HFFc6 (cell line): Measurements from ENCODE around the gene CHCHD6. TPM values are rescaled to one million over a fixed set of nuclear protein-coding genes. Genes with fewer than 3 reads are reported as not detected.
A peak's percentile ranks its signal among the peaks of the same experiment; 100 is the strongest.
"Not testable (repeated sequence)": the region's sequence is repeated elsewhere in the genome, so short reads cannot be mapped to it uniquely, and the experiment has no call there.

ENCODE experiments used
- DNase-seq: peaks from one replicate; pipeline ENCODE4 v3.0.0-alpha.2; 2018
- H3K27ac Mint-ChIP-seq: 2 replicates; pipeline ENCODE4 v1.8.0; 2020; ENCODE audit warnings: mild to moderate bottlenecking, mixed read lengths
- H3K27me3 Mint-ChIP-seq: 2 replicates; pipeline ENCODE4 v1.8.0; 2021; ENCODE audit warnings: mild to moderate bottlenecking, moderate library complexity, mixed read lengths; ENCODE audit not compliant: insufficient read depth
- H3K36me3 Mint-ChIP-seq: 2 replicates; pipeline ENCODE4 v1.8.0; 2021; ENCODE audit warnings: low read depth, mixed read lengths
- H3K4me1 Mint-ChIP-seq: 2 replicates; pipeline ENCODE4 v1.8.0; 2020; ENCODE audit warnings: low read depth, mixed read lengths
- H3K4me3 Mint-ChIP-seq: 2 replicates; pipeline ENCODE4 v1.8.0; 2020; ENCODE audit warnings: mild to moderate bottlenecking, moderate library complexity, mixed read lengths
- H3K9me3 Mint-ChIP-seq: 2 replicates; pipeline ENCODE4 v1.8.0; 2020; ENCODE audit warnings: mild to moderate bottlenecking, mixed read lengths
- total RNA-seq, 6 experiments: library from RNA; stranded (reverse); fragmentation: NEBNext Ultra II Directional; extraction: Animal tissue kit (Norgen Biotek cat#: 25700); gene quantifications; 2 replicates in 1 of 6; 3 replicates in 5 of 6; pipeline ENCODE4 v1.2.3, GENCODE V29; 2021
- TF ChIP-seq, protein P1 (sequence below): fragments of 200-600 bp; sonication (generic); IDR thresholded peaks from 2 replicates; pipeline ENCODE4 v1.5.0; 2021; ENCODE audit warnings: antibody characterized with exemption, mild to moderate bottlenecking

Gene CHCHD6
- total RNA-seq, 6 experiments from 2014 or later, result 18.6 to 22.9 (median 19.9) TPM

DNA sequence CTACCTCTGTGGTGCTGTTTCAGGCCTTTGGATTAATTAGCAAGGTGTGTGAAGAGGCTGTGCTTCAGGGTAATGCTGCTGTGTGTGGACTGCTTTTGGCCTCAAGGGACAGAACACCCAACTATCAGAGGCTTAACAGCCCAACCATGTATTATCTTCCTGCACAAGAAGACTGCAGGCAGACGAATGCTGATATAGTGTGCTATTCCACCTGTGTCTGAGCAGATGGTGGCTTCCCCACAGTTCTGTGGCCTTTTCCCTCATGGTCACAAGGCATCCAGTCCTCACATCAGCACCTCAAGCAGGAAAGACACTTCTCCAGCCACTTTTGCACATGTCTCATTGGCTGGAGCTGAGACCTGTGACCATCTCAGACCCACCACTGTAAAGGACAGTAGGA is 76.6 kb downstream of the CHCHD6 start:
- no peak for DNase-seq
- Mint-ChIP-seq H3K27ac (peak overlapping the region; percentile 99), H3K4me1 (peaks cover 51% of the 10 kb centered on the region), H3K9me3 (no peaks in the 10 kb centered on the region; the same call in 1 of the 2 replicates), H3K36me3 (peaks cover 16% of the 10 kb centered on the region), H3K4me3 (no peak overlapping the region; the same call in 1 of the 2 replicates), H3K27me3 (peaks cover 3% of the 10 kb centered on the region; the same call in 1 of the 2 replicates)
- TF ChIP-seq, protein P1, sequence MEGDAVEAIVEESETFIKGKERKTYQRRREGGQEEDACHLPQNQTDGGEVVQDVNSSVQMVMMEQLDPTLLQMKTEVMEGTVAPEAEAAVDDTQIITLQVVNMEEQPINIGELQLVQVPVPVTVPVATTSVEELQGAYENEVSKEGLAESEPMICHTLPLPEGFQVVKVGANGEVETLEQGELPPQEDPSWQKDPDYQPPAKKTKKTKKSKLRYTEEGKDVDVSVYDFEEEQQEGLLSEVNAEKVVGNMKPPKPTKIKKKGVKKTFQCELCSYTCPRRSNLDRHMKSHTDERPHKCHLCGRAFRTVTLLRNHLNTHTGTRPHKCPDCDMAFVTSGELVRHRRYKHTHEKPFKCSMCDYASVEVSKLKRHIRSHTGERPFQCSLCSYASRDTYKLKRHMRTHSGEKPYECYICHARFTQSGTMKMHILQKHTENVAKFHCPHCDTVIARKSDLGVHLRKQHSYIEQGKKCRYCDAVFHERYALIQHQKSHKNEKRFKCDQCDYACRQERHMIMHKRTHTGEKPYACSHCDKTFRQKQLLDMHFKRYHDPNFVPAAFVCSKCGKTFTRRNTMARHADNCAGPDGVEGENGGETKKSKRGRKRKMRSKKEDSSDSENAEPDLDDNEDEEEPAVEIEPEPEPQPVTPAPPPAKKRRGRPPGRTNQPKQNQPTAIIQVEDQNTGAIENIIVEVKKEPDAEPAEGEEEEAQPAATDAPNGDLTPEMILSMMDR, result no peak

DNA sequence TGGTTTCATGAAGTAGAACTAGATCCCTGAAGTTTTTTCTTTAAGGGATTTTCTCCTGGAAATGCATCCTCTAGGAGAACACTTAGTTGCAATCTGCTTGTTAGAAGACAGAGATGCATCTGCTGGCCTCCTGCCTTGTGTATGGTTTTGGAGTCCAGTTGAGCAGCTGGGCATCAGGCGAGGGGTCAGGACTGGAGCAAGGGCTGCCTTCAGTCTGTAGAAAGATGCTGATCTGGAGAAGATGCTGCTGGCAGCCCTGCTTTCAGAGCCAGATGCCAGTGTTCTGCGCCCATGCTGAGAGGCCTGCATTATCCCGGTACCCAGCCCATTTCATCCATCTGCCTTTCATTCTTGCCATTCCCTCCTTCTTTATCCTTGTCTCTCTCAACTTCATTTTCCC is 77.4 kb downstream of the CHCHD6 start:
- Mint-ChIP-seq H3K4me1 (peaks cover 51% of the 10 kb centered on the region), H3K36me3 (peaks cover 16% of the 10 kb centered on the region), H3K27me3 (peaks cover 3% of the 10 kb centered on the region; the same call in 1 of the 2 replicates), H3K4me3 (peak overlapping the region; percentile 81), H3K27ac (peak overlapping the region; percentile 99), H3K9me3 (no peaks in the 10 kb centered on the region; the same call in 1 of the 2 replicates)
- DNase-seq, result no peak
- TF ChIP-seq, protein P1, result no peak

DNA sequence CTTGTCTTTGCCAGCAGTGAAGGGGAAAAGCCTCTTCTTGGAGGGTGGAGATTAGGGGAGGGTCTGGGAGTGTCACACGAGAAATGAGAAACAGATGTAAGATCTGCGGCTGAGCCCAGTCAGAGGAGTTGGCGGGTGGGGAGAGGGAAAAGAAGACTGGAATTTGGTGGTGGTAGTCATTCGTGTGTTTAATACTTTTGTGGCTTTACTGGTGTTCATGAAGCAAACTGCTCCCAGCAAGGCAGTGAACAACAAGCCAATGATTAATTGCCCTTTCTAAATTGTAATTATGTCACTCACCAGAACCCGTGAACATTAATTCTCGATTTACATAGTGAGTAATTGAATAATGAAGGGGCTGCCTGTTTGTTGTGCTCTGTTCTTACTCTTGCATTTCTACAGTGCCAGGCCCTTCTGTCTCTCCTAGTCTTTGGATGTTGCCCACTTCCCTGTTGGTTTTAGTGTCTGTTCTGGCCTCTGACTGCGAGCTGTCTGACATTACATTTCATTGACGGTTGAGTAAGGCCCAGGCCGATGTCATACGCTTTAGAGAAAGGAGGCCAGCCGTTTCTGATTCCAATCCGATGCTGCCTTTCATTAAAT is 78.0 kb downstream of the CHCHD6 start:
- H3K4me3 Mint-ChIP-seq, result peak overlapping the region; percentile 81
- TF ChIP-seq, protein P1, result no peak
- no peaks in the 10 kb centered on the region; the same call in 1 of the 2 replicates for H3K9me3 Mint-ChIP-seq
- H3K36me3 Mint-ChIP-seq, result peaks cover 16% of the 10 kb centered on the region
- peak; percentile 61 for DNase-seq
- H3K4me1 Mint-ChIP-seq, result peaks cover 51% of the 10 kb centered on the region
- peaks cover 3% of the 10 kb centered on the region; the same call in 1 of the 2 replicates for H3K27me3 Mint-ChIP-seq
- peak overlapping the region; percentile 99 for H3K27ac Mint-ChIP-seq

DNA sequence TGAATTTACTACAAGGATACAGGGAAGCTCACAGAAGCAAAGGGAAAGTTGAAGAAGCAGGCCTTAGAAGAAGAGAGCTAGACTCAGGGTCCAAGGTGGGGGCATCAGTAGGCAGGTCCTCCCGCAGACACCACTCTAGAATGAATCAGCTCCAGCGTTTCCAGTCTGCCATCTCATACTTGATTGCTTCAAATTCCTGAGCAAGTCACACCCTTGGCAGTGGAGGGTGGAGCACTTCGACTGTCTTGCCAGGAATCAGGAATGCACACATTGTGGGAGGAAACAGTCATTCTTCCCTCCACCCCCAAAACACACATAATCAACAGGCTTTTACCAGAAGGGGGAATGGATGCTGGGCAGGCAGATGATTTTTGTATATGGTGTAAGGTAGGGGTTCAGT is 78.5 kb downstream of the CHCHD6 start:
- peak overlapping the region; percentile 99 for H3K27ac Mint-ChIP-seq
- TF ChIP-seq, protein P1, result no peak
- H3K9me3 Mint-ChIP-seq, result no peaks in the 10 kb centered on the region; the same call in 1 of the 2 replicates
- H3K27me3 Mint-ChIP-seq, result peaks cover 3% of the 10 kb centered on the region; the same call in 1 of the 2 replicates
- peaks cover 16% of the 10 kb centered on the region for H3K36me3 Mint-ChIP-seq
- DNase-seq, result peak; percentile 94
- H3K4me3 Mint-ChIP-seq, result peak overlapping the region; percentile 81
- H3K4me1 Mint-ChIP-seq, result peaks cover 51% of the 10 kb centered on the region

DNA sequence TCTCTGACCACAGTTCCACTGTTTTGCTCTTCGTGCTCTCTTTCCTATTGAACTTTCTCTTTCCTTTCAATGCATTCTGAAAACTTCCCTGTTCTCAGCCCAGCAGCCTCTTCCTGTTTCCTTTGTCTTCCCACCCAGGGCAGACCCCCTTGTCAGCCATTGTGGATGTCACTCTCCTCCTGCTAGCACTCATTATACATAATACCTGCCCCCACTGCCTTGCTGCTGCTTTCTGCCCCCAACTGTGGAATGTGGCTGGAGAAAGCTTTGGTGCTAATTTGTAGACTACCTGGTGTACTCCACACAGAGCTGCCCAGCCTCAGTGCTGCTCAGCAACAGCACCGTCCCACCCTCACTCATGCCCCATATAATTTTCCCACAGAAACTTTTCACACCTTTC is 80.2 kb downstream of the CHCHD6 start:
- Mint-ChIP-seq H3K36me3 (peaks cover 16% of the 10 kb centered on the region), H3K4me1 (peaks cover 51% of the 10 kb centered on the region), H3K27ac (no peak overlapping the region), H3K4me3 (no peak overlapping the region), H3K27me3 (peaks cover 3% of the 10 kb centered on the region; the same call in 1 of the 2 replicates), H3K9me3 (no peaks in the 10 kb centered on the region; the same call in 1 of the 2 replicates)
- TF ChIP-seq, protein P1, result no peak
- DNase-seq, result no peak

DNA sequence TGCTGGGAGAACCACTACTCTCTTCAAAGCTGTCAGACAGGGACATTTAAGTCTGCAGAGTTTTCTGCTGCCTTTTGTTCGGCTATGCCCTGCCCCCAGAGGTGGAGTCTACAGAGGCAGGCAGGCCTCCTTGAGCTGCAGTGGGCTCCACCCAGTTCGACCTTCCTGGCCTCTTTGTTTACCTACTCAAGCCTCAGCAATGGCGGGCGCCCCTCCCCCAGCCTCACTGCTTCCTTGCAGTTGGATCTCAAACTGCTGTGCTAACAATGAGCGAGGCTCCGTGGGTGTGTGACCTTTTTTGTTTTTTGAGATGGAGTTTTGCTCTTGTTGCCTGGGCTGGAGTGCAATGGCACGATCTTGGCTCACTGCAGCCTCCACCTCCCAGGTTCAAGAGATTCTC is 87.3 kb downstream of the CHCHD6 start:
- not testable (repeated sequence) for H3K27me3 Mint-ChIP-seq, H3K4me1 Mint-ChIP-seq, H3K27ac Mint-ChIP-seq, H3K4me3 Mint-ChIP-seq, DNase-seq
- Mint-ChIP-seq H3K9me3 (peaks cover 17% of the 10 kb centered on the region), H3K36me3 (peaks cover 27% of the 10 kb centered on the region)
